Measurements from ENCODE around the gene WNT9B.

Gene WNT9B

DNA sequence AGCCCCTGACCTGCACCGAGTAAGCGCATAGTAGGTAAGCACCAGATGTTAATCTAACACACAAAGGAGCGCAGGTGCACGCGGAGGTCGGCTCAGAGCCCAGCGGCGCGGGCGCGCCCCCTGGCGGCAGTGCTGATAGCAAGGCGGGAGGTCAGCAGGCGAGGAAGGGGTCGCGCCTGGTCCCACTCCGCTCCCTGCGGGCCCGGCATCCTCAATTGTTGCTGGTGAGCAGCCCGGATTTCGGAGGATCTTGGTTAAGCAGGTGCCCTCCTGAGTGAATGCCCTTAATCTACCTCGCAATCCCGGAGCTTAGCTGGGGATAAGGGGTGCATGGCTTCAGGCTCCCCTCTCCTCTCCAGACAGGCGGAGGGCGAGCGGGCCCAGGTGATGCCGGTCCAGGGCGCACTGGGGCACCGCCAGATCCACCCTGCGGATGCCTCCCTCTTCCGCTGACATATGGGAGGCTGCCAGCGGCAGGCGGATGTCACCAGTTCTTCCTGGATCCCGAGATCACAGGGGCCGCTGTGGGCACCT is 28.9 kb upstream of the WNT9B start:
- Histone ChIP-seq H3K27ac (ENCODE audit: low read length) (no peak overlapping the region), H3K9me3 (ENCODE audit: control insufficient read depth in 2 of 2, low read length in 2 of 2) (peaks cover 3% of the 10 kb centered on the region in 2 donors), H3K36me3 (ENCODE audit: control insufficient read depth in 2 of 2, insufficient read depth in 2 of 2, low read length in 2 of 2) (no peaks in the 10 kb centered on the region), H3K4me3 (ENCODE audit: low read length in 2 of 2) (no peak overlapping the region), H3K4me1 (ENCODE audit: control insufficient read depth, insufficient read depth, low read length) (peaks cover 16% of the 10 kb centered on the region), H3K9ac (ENCODE audit: low read length in 2 of 2) (no peak overlapping the region), H3K27me3 (ENCODE audit: control insufficient read depth in 1 of 2, insufficient read depth in 2 of 2, low read length in 2 of 2) (peaks cover 46 to 51% of the 10 kb centered on the region in 2 donors)

DNA sequence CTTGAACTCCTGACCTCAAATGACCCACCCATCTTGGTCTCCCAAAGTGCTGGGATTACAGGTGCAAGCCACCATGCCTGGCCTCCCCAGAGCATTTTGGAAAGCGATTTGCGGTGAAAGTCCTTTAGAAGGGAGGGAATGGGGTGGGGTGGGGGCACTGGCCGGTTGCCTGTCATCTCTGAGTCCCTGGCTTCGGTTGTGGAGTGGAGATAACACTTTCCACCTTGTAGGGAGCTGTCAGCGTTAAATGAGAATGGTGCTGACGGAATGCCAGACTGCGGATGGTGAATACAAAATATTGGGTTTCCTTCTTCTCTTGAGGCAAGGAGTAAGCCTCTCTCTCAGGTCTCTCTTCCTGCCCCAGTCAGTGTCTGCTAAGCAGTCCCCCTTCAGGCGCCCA is 27.7 kb upstream of the WNT9B start:
- no peak overlapping the region for H3K27ac ChIP-seq (ENCODE audit: low read length)

DNA sequence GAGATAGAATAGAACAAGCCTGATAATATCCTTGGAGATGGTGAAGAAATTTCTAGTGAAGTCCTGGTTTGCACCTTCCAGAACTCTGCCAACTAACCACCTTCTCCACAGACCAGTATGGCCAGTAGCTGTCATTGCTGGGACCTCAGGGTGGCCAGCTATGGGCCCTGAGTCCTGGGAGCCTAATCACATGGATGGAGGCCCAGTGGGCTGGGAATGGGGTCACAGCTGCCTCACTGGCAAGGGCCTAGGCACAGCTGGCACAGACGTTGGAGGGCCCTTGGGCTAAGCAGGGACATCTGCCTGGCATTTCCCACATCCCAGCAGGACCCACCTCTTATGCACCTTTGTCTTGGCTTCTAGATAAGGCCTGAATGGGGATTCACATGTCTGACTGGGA is 25.3 kb upstream of the WNT9B start:
- H3K4me3 ChIP-seq (ENCODE audit: low read length in 2 of 2), result no peak overlapping the region
- peaks cover 16 to 19% of the 10 kb centered on the region in 2 donors for H3K27me3 ChIP-seq (ENCODE audit: control insufficient read depth in 1 of 2, insufficient read depth in 2 of 2, low read length in 2 of 2)
- H3K9ac ChIP-seq (ENCODE audit: low read length in 2 of 2), result no peak overlapping the region
- H3K4me1 ChIP-seq (ENCODE audit: control insufficient read depth, insufficient read depth, low read length), result no peaks in the 10 kb centered on the region
- no peak overlapping the region for H3K27ac ChIP-seq (ENCODE audit: low read length)
- peaks cover 3% of the 10 kb centered on the region in 2 donors for H3K9me3 ChIP-seq (ENCODE audit: control insufficient read depth in 2 of 2, low read length in 2 of 2)
- H3K36me3 ChIP-seq (ENCODE audit: control insufficient read depth in 2 of 2, insufficient read depth in 2 of 2, low read length in 2 of 2), result no peaks in the 10 kb centered on the region

More for the DNA sequence above, 27.7 kb upstream of the WNT9B start:
- H3K9ac ChIP-seq (ENCODE audit: low read length in 2 of 2), result no peak overlapping the region
- H3K4me1 ChIP-seq (ENCODE audit: control insufficient read depth, insufficient read depth, low read length), result peaks cover 13% of the 10 kb centered on the region
- no peak overlapping the region for H3K4me3 ChIP-seq (ENCODE audit: low read length in 2 of 2)
- peaks cover 3% of the 10 kb centered on the region in 2 donors for H3K9me3 ChIP-seq (ENCODE audit: control insufficient read depth in 2 of 2, low read length in 2 of 2)
- H3K27me3 ChIP-seq (ENCODE audit: control insufficient read depth in 1 of 2, insufficient read depth in 2 of 2, low read length in 2 of 2), result peaks cover 40 to 41% of the 10 kb centered on the region in 2 donors
- no peaks in the 10 kb centered on the region for H3K36me3 ChIP-seq (ENCODE audit: control insufficient read depth in 2 of 2, insufficient read depth in 2 of 2, low read length in 2 of 2)

DNA sequence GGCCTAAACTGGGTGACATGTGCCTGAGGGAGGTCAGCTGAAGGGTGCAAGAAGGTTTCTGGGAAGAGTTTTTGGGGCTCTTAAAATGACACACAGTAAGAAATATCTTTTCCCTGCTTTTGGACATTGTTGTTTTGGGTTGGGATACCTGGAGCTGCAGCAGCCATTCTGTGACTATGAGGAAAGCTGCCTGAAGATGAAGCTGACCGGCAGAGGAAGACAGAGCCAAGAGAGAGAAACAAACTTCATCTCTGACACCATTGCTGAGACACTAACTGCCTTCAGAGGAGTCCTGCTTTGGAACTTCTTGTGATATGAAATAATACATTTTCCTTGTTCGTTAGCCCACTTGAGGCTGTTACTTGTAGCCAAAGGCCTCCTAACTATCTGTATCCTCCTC is 24.1 kb upstream of the WNT9B start:
- Histone ChIP-seq H3K27ac (ENCODE audit: low read length) (no peak overlapping the region), H3K9ac (ENCODE audit: low read length in 2 of 2) (no peak overlapping the region), H3K9me3 (ENCODE audit: control insufficient read depth in 2 of 2, low read length in 2 of 2) (peaks cover under 1 to 3% of the 10 kb centered on the region in 2 donors), H3K4me3 (ENCODE audit: low read length in 2 of 2) (no peak overlapping the region), H3K36me3 (ENCODE audit: control insufficient read depth in 2 of 2, insufficient read depth in 2 of 2, low read length in 2 of 2) (no peaks in the 10 kb centered on the region), H3K4me1 (ENCODE audit: control insufficient read depth, insufficient read depth, low read length) (no peaks in the 10 kb centered on the region), H3K27me3 (ENCODE audit: control insufficient read depth in 1 of 2, insufficient read depth in 2 of 2, low read length in 2 of 2) (peaks cover 5 to 7% of the 10 kb centered on the region in 2 donors)

DNA sequence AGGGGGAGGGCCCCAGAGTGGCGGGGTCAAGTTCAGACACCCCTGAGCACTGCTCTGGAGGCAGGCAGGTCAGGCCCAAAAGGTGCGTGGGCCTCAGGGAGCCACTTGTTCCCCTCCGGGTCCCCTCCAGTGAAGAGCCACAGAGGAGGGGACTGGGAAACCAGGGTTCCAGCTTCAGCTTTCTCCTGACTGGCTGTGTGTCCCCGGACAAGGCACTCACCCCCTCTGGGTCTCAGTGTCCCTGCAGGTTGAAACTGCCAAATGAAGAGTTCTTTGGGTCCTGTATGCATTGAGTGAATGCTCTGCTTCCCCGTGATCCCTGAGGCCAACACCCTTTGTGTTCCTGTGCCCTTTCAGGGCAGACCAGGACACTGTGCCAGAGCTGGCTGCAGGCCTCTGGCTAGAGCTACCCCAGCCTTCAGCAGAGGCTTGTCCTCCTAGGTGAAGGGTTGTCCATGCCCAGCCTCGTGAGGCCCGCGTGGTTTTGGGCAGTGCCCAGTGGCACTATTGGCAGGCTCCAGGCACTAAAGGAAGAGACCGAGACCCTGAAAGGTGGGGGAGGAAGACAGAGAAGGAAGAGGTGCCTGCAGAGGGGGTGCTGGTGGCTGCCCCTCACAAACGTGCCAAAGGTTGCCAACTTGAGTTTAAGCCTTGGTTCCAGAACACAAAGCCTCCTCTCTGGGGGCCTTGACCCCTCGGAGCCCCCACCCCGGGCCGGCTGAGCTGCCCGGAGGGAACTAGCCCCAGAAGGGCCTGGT is 19.6 kb upstream of the WNT9B start:
- Histone ChIP-seq H3K9ac (ENCODE audit: low read length in 2 of 2) (no peak overlapping the region), H3K27ac (ENCODE audit: low read length) (no peak overlapping the region), H3K27me3 (ENCODE audit: control insufficient read depth in 1 of 2, insufficient read depth in 2 of 2, low read length in 2 of 2) (no peaks in the 10 kb centered on the region), H3K36me3 (ENCODE audit: control insufficient read depth in 2 of 2, insufficient read depth in 2 of 2, low read length in 2 of 2) (no peaks in the 10 kb centered on the region), H3K9me3 (ENCODE audit: control insufficient read depth in 2 of 2, low read length in 2 of 2) (peaks cover 0 to 3% of the 10 kb centered on the region in 2 donors), H3K4me1 (ENCODE audit: control insufficient read depth, insufficient read depth, low read length) (no peaks in the 10 kb centered on the region), H3K4me3 (ENCODE audit: low read length in 2 of 2) (no peak overlapping the region)

DNA sequence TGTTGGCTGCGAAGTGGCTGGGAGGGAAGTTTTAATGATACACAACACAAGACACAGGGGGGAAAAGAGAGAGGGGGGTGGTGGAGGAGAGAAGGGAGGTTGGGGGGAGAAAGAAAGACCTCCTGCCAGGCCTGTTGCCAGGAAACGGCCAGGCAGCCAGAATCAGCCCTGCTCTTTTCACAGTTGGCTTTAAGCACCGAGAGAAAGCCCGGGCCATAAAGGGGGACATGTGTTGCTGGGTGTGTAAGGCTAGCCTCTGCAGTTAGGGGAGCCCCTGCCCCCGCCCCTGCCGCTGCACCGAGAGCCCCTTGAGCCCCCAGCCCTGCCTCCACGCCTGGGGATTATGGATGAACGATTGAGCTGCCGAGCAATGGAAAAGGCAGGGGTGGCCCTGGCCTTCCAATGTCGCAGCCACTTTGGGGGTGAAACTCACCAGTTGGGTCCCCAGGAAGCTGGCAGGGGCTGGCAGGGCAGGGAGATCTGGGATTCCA is 19.0 kb upstream of the WNT9B start:
- H3K27me3 ChIP-seq (ENCODE audit: control insufficient read depth in 1 of 2, insufficient read depth in 2 of 2, low read length in 2 of 2), result peaks cover 0 to 2% of the 10 kb centered on the region in 2 donors
- H3K9me3 ChIP-seq (ENCODE audit: control insufficient read depth in 2 of 2, low read length in 2 of 2), result peaks cover 0 to 1% of the 10 kb centered on the region in 2 donors
- no peak overlapping the region for H3K4me3 ChIP-seq (ENCODE audit: low read length in 2 of 2)
- no peak overlapping the region for H3K9ac ChIP-seq (ENCODE audit: low read length in 2 of 2)
- H3K27ac ChIP-seq (ENCODE audit: low read length), result no peak overlapping the region
- no peaks in the 10 kb centered on the region for H3K36me3 ChIP-seq (ENCODE audit: control insufficient read depth in 2 of 2, insufficient read depth in 2 of 2, low read length in 2 of 2)
- no peaks in the 10 kb centered on the region for H3K4me1 ChIP-seq (ENCODE audit: control insufficient read depth, insufficient read depth, low read length)

DNA sequence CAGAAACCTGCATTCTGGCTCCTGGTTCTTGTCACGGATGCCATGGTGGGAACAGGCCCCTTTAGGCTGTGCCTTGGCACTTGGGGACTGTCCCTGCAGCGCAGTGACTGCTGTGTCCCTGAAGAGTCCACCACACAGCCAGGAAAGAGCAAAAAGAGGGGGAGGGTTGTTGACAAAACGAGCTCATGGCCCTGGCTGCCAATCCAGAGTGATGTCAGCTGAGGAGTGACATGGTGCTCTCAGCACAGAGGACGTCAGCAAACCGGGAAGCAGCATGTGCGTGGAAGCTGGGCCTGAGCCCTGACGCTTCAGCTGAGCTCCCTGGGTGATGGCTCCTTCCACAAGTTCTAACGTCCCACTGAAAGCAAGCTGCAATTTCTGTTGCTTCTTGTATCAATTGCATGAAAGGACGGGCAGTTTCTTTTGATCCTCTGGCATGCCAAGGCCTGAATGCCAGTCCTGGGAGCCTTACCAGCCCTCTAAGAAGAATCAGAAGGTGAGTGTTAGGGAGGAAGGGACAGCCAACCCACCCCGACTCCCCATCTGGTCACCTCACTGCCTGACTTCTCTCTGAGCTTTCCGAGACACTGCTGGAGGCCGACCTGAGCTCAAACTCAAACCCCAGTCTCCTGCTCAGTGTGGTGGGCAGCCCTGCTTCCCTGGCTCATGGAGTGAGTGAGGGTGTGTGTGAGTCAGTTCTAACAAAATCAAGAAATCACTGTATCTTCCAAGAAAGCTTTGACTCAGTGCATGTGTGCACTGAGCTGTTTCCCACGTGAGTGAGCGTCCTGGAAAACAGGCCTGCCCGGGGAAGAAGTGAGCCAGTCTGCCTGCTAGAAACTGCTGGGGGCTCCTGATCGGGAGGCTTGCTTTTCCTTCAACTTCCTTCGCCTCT is 18.2 kb upstream of the WNT9B start:
- Histone ChIP-seq H3K27ac (ENCODE audit: low read length) (no peak overlapping the region), H3K4me1 (ENCODE audit: control insufficient read depth, insufficient read depth, low read length) (no peaks in the 10 kb centered on the region), H3K9ac (ENCODE audit: low read length in 2 of 2) (no peak overlapping the region), H3K9me3 (ENCODE audit: control insufficient read depth in 2 of 2, low read length in 2 of 2) (no peaks in the 10 kb centered on the region), H3K27me3 (ENCODE audit: control insufficient read depth in 1 of 2, insufficient read depth in 2 of 2, low read length in 2 of 2) (peaks cover 0 to 4% of the 10 kb centered on the region in 2 donors), H3K4me3 (ENCODE audit: low read length in 2 of 2) (no peak overlapping the region), H3K36me3 (ENCODE audit: control insufficient read depth in 2 of 2, insufficient read depth in 2 of 2, low read length in 2 of 2) (no peaks in the 10 kb centered on the region)

DNA sequence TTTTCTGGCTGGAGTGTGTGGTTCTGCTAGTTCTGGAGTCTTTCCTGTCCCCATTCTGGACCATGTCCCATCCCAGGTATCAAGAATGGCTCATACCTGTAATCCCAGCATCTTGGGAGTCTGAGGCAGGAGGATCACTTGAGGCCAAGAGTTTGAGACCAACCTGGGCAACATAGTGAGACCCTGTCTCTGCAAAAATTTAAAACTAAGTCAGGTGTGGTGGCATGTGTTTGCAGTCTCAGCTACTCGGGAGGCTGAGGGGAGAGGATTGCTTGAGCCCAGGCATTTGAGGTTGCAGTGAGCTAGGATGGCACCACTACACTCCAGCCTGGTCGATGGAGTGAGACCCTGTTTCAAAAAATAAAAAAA is 17.6 kb upstream of the WNT9B start:
- no peaks in the 10 kb centered on the region for H3K4me1 ChIP-seq (ENCODE audit: control insufficient read depth, insufficient read depth, low read length)
- no peak overlapping the region for H3K9ac ChIP-seq (ENCODE audit: low read length in 2 of 2)
- H3K27me3 ChIP-seq (ENCODE audit: control insufficient read depth in 1 of 2, insufficient read depth in 2 of 2, low read length in 2 of 2), result peaks cover 0 to 4% of the 10 kb centered on the region in 2 donors
- H3K9me3 ChIP-seq (ENCODE audit: control insufficient read depth in 2 of 2, low read length in 2 of 2), result no peaks in the 10 kb centered on the region
- no peak overlapping the region for H3K27ac ChIP-seq (ENCODE audit: low read length)
- H3K4me3 ChIP-seq (ENCODE audit: low read length in 2 of 2), result no peak overlapping the region
- H3K36me3 ChIP-seq (ENCODE audit: control insufficient read depth in 2 of 2, insufficient read depth in 2 of 2, low read length in 2 of 2), result no peaks in the 10 kb centered on the region

DNA sequence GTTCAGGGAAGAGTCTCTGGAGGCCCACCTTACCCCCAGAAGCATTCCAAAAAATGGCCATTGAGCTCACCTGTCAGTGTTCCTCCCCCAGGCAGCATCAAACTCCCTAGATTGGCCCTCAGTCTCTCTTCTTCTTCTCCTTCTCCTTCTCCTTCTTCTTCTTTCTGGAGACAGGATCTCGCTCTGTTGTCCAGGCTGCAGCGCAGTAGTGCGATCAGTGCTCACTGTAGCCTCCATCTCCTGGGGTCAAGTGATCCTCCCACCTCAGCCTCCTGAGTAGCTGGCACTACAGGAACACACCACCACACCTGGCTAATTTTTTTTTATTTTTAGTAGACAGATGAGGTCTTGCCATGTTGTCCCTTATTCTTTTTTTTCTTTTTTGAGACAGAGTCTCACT is 16.5 kb upstream of the WNT9B start:
- no peaks in the 10 kb centered on the region for H3K4me1 ChIP-seq (ENCODE audit: control insufficient read depth, insufficient read depth, low read length)
- no peak overlapping the region for H3K27ac ChIP-seq (ENCODE audit: low read length)
- no peak overlapping the region for H3K4me3 ChIP-seq (ENCODE audit: low read length in 2 of 2)
- no peaks in the 10 kb centered on the region for H3K36me3 ChIP-seq (ENCODE audit: control insufficient read depth in 2 of 2, insufficient read depth in 2 of 2, low read length in 2 of 2)
- no peaks in the 10 kb centered on the region for H3K9me3 ChIP-seq (ENCODE audit: control insufficient read depth in 2 of 2, low read length in 2 of 2)
- H3K9ac ChIP-seq (ENCODE audit: low read length in 2 of 2), result no peak overlapping the region
- H3K27me3 ChIP-seq (ENCODE audit: control insufficient read depth in 1 of 2, insufficient read depth in 2 of 2, low read length in 2 of 2), result peaks cover 0 to 4% of the 10 kb centered on the region in 2 donors

DNA sequence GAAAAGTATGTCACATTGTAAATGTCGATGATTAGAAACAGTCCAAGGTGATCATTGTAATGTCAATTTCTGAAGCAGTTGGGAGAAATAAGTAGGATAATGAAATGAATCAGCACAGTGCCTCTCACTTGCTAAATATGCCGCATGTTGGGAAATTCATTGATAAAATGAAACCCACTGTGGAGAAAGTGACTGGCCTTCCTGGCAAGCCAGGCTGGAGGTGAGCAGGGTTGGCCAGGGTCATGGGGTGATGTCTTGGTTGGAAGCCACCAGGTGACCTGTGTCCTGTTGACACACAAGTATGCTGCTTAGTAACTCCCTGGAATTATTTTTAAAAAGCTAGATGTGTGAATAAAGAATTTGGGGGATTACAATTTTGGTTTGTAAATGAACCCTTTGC is 14.9 kb upstream of the WNT9B start:
- H3K9me3 ChIP-seq (ENCODE audit: control insufficient read depth in 2 of 2, low read length in 2 of 2), result no peaks in the 10 kb centered on the region
- H3K4me1 ChIP-seq (ENCODE audit: control insufficient read depth, insufficient read depth, low read length), result no peaks in the 10 kb centered on the region
- H3K27ac ChIP-seq (ENCODE audit: low read length), result no peak overlapping the region
- peaks cover 7 to 11% of the 10 kb centered on the region in 2 donors for H3K27me3 ChIP-seq (ENCODE audit: control insufficient read depth in 1 of 2, insufficient read depth in 2 of 2, low read length in 2 of 2)
- H3K4me3 ChIP-seq (ENCODE audit: low read length in 2 of 2), result no peak overlapping the region
- no peaks in the 10 kb centered on the region for H3K36me3 ChIP-seq (ENCODE audit: control insufficient read depth in 2 of 2, insufficient read depth in 2 of 2, low read length in 2 of 2)
- no peak overlapping the region for H3K9ac ChIP-seq (ENCODE audit: low read length in 2 of 2)
